RCC 7860 (cell line): ENCODE measurements around the gene CCDC40.

Experiments
- DNase-seq: peaks from one replicate; pipeline ENCODE4 v3.0.0-alpha.2; 2015; ENCODE audit warnings: low spot score
- FAIRE-seq: peaks from 2 replicates; lab custom pipeline; 2012; peaks lifted over from hg19 to GRCh38; lab: Jason Lieb, UNC

Gene CCDC40

DNA sequence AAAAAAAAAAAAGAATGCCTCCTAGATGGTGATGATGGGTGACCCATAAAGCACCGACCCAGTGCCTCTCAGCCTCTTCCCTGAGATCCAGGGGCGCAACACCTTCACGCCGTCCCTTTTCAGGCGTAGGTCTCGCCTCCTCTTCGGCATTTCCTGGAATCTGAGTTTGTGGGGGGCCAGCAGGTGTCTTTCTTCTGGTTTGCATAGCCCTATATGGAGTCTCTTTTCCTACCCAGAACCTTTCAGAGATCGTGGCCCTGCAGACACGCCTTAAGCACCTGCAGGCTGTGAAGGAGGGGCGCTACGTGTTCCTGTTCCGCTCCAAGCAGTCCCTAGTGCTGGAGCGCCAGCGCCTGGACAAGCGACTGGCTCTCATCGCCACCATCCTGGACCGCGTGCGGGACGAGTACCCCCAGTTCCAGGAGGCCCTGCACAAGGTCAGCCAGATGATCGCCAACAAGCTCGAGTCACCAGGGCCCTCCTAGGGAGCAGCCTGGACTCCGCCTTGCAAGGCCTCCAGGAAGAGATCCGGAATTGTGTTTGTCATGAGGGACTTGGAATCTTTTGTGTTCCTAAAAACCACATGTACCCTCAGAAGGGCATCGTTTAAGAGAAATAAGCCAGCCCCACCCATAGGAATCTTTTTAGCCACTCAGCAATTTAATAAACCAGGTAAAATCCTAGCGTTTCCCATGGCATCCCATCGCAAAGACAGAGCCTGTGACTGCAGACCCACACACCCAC lies 63.0 kb downstream of the CCDC40 start:
- no peak for FAIRE-seq
- DNase-seq = no peak

DNA sequence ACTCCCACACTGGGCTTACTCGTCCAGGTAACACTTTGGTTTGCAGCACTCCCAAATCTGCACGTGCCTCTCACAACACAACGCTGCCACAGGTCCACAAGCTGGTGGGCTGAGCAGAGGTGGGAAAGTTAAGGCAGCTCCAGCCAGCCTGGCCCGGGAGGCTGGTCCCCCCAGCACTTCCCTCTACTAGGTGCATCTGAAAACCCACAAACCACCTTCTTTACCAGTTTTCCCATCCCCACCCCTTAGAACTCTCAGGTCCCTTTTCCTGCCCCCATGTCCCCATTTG lies 63.5 kb downstream of the CCDC40 start:
- no peak for DNase-seq
- FAIRE-seq = no peak

DNA sequence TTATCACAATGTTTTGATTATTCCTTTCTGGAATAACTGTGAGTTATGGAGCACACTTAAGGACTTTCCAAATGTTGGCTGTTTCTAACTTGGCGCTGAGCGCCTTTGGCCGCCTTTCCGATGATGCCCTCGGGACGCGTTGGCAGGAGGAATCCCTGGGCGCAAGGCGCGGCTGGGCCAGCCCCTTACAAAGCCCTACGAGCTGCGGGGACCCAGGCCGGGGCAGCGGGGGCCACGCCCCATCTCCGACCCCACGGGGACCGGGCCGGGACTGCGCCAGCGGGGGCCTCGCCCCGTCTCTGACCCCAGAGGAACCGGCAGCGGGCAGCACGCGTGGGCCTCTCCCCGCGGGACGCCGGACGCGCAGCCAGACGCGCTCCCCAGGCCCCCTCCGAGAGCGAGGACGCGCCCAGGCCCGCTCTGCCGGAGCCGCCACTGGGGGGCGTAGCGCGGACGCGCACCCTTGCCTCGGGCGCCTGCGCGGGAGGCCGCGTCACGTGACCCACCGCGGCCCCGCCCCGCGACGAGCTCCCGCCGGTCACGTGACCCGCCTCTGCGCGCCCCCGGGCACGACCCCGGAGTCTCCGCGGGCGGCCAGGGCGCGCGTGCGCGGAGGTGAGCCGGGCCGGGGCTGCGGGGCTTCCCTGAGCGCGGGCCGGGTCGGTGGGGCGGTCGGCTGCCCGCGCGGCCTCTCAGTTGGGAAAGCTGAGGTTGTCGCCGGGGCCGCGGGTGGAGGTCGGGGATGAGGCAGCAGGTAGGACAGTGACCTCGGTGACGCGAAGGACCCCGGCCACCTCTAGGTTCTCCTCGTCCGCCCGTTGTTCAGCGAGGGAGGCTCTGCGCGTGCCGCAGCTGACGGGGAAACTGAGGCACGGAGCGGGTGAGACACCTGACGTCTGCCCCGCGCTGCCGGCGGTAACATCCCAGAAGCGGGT lies 64.8 kb downstream of the CCDC40 start, which contains the start of gene GAA:
GAA (plus strand) TSS at position 571 of the 935 bp plus-strand sequence. CDS start 3,006 bp downstream, outside the sequence.
- FAIRE-seq (no peak), DNase-seq (peak; percentile 65)

DNA sequence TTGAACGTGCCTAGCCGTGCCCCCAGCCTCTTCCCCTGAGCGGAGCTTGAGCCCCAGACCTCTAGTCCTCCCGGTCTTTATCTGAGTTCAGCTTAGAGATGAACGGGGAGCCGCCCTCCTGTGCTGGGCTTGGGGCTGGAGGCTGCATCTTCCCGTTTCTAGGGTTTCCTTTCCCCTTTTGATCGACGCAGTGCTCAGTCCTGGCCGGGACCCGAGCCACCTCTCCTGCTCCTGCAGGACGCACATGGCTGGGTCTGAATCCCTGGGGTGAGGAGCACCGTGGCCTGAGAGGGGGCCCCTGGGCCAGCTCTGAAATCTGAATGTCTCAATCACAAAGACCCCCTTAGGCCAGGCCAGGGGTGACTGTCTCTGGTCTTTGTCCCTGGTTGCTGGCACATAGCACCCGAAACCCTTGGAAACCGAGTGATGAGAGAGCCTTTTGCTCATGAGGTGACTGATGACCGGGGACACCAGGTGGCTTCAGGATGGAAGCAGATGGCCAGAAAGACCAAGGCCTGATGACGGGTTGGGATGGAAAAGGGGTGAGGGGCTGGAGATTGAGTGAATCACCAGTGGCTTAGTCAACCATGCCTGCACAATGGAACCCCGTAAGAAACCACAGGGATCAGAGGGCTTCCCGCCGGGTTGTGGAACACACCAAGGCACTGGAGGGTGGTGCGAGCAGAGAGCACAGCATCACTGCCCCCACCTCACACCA lies 65.7 kb downstream of the CCDC40 start:
- DNase-seq = no peak
- no peak for FAIRE-seq

DNA sequence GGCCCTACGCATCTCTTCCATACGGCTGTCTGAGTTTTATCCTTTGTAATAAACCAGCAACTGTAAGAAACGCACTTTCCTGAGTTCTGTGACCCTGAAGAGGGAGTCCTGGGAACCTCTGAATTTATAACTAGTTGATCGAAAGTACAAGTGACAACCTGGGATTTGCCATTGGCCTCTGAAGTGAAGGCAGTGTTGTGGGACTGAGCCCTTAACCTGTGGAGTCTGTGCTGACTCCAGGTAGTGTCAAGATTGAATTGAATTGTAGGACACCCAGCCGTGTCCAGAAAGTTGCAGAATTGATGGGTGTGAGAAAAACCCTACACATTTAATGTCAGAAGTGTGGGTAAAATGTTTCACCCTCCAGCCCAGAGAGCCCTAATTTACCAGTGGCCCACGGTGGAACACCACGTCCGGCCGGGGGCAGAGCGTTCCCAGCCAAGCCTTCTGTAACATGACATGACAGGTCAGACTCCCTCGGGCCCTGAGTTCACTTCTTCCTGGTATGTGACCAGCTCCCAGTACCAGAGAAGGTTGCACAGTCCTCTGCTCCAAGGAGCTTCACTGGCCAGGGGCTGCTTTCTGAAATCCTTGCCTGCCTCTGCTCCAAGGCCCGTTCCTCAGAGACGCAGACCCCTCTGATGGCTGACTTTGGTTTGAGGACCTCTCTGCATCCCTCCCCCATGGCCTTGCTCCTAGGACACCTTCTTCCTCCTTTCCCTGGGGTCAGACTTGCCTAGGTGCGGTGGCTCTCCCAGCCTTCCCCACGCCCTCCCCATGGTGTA lies 66.4 kb downstream of the CCDC40 start:
- no peak for FAIRE-seq
- DNase-seq = no peak

- FAIRE-seq = no peak
These were observed 67.1 kb downstream of the CCDC40 start for GRCh38 chr17:80103449-80104085.

GRCh38 chr17:80104321-80104955 lies 68.0 kb downstream of the CCDC40 start:
- no peak for FAIRE-seq
- DNase-seq = no peak

More at GRCh38 chr17:80103449-80104085, 67.1 kb downstream of the CCDC40 start:
- no peak for DNase-seq

GRCh38 chr17:80104956-80105375 lies 68.5 kb downstream of the CCDC40 start:
- DNase-seq (no peak), FAIRE-seq (no peak)

GRCh38 chr17:80105762-80106161 lies 69.3 kb downstream of the CCDC40 start:
- FAIRE-seq (no peak), DNase-seq (no peak)

DNA sequence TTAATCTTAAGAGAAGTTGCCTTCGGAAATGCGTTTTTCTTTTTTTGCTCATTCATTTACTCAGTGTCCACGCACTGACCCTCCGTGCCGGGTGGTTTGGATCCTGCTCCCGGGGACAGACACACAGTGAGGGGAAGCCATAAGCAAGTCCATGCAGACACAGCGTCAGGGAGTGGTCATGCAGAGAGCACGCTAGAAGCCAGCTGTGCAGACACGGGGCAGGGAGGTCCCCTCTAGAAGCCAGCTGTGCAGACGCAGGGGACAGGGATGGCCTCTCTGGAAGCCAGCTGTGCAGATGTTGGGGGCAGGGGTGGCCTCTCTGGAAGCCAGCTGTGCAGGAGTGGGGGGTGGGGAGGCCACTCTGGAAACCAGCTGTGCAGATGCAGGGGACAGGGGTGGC lies 69.7 kb downstream of the CCDC40 start:
- FAIRE-seq = no peak
- DNase-seq = no peak

DNA sequence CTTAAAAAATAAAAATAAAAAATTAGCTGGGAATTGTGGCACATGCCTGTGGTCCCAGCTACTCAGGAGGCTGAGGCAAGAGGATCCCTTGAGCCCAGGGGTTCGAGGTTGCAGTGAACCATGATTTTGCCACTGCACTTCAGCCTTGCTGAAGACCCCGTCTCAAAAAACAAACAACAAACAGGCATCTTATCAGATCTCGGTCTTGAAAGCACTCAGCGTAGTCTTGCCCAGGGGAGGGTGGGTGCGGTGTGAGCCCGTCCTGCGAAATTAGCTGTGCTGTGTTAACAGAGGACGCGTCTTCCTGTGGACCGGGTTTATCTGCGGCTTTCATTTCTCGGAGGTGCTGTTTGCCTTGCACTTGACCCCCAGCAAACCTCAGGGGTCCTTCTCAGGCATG lies 70.3 kb downstream of the CCDC40 start:
- FAIRE-seq (no peak), DNase-seq (no peak)

- no peak for DNase-seq
- FAIRE-seq = no peak
These were observed 71.0 kb downstream of the CCDC40 start for GRCh38 chr17:80107231-80108021.

DNA sequence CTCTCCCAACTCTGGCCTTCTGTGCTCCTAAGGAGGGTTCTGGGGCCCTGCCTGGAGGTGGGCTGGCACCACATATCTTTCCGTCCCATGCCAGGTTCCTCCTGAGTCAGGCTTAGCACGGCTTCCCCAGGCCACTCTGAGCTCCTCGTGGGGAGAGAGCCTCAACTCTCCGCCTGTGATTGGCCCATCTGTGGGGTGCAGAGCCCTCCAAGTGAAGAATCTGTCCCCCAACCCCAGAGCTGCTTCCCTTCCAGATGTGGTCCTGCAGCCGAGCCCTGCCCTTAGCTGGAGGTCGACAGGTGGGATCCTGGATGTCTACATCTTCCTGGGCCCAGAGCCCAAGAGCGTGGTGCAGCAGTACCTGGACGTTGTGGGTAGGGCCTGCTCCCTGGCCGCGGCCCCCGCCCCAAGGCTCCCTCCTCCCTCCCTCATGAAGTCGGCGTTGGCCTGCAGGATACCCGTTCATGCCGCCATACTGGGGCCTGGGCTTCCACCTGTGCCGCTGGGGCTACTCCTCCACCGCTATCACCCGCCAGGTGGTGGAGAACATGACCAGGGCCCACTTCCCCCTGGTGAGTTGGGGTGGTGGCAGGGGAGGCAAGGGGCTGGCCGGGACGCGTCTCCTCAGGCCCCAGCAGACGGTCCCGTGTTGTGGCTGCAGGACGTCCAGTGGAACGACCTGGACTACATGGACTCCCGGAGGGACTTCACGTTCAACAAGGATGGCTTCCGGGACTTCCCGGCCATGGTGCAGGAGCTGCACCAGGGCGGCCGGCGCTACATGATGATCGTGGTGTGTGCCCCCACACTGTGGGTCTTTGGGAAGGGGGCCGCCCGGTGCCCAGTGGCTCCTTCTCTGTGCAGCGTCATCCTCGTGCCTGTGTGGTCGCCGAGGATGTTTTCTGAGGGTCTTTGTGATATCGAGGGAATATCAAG lies 71.9 kb downstream of the CCDC40 start:
- DNase-seq = no peak
- FAIRE-seq = no peak

DNA sequence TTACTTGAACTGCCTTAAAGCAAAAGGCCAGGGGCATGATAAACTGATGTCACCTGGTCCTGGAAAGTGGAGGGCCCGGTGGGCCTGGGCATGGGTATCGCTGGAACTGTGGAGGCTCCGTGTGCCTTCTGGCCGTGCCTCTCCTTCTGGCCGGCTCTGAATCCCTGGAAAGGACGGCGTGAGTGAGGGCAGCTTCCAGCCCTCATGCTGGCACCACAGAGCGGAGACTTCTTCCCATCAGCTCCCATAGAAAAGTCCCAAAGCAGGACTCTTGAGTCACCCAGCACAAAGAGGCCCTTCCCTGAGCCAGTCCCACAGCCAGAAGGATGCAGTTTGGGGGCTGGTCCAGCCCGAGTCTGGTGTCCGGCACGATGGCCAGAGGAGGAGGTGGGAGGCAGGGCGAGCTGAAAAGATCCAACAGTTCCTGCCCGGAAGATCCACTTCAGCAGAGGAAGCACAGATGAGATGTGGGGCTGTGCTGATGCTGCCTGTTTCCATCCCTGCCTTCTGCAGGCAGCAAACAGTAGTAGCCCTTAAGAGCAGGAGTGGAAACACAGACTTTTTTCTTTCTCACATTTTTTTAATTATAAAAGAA lies 72.7 kb downstream of the CCDC40 start:
- no peak for FAIRE-seq
- DNase-seq = no peak

DNA sequence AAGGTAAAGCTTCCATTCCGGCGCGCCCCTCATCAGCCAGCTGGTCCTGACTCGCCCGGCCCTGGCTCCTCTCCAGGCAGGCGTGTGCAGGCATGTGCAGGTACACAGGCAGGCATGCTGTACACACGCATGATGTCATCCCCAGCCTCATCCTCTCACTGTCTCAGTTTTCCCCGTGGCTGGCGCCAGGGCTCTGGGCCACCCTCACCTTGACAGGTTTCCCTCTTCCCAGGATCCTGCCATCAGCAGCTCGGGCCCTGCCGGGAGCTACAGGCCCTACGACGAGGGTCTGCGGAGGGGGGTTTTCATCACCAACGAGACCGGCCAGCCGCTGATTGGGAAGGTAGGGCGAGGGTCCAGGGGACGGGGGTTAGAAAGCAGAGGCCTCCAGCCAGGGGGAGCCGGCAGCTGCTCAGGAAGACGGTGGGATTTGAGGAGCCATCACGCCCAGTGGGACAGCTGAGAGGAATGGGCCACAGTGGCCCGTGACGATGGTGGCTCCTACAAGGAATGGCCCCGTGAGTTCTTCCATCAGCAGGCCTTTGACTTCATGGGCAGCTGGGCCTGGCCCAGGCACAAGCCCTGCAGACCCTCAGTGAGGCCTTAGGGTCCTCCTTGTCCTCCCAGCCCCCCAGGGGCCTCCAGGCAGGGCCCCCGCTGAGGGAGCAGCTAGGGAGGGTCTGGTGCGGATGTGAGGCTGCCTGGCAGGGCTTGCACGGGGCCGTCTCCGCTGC lies 73.4 kb downstream of the CCDC40 start:
- no peak for FAIRE-seq

DNA sequence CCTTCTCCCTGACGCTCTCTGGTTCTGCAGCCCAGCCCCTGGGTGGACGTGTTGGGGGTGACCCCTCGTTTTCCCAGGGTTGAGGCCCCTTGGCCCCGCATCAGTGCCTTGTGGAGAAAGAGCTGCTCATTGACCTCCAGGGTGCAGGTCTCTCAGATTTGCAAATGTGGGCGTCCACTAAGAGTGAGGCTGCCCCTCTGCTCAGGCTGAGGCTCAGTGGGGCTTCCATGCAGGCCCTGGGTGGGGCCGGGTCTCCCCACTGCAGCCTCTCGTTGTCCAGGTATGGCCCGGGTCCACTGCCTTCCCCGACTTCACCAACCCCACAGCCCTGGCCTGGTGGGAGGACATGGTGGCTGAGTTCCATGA lies 74.0 kb downstream of the CCDC40 start:
- FAIRE-seq (no peak), DNase-seq (no peak)

More for the DNA sequence above, 73.4 kb downstream of the CCDC40 start:
- DNase-seq = no peak
